Measurements from ENCODE around the gene PPP2CA. TPM values are rescaled to one million over a fixed set of nuclear protein-coding genes. Genes with fewer than 3 reads are reported as not detected.
A peak's percentile ranks its signal among the peaks of the same experiment; 100 is the strongest.

PPP2CA gene
- total and polyA plus RNA-seq, 2 of the 13 experiments (the other 11 are each of a cell fraction or from before 2014, with no cell fraction given), result 82.4 to 171 TPM

- H3K27ac ChIP-seq (ENCODE audit: extremely low read length, insufficient read depth, low read length), result no peak overlapping the region
- POLR2A ChIA-PET, result interaction anchor here (2.4 kb wide), 1 partner anchor 21 kb away, joined by 14 read pairs; the partner anchor contains the start of gene PPP2CA
- BruUV-seq (replicated peaks), result no TSS peak
- in situ Hi-C loops (cut with HindIII; ENCODE audit: extremely low pct_ligation_motif_present, low pct_unique_long_range_greater_than_20kb) (no loop called here), intact Hi-C loops (cut with micrococcal nuclease; ENCODE audit: unreplicated experiment) (no loop called here)
- FAIRE-seq (no peak), DNase-seq (ENCODE audit: low spot score) (peak; percentile 24), ATAC-seq (peak; percentile 13; the same call in 1 of the 3 replicates)
- H3K27me3 ChIP-seq (ENCODE audit: control insufficient read depth in 1 of 2, insufficient read depth in 2 of 2, low read length in 2 of 2), result no peaks in the 10 kb centered on the region
- H3K4me2 ChIP-seq (ENCODE audit: low read depth, low read length), result no peak overlapping the region
- H3K4me3 ChIP-seq (replicated peaks in 1 of 3; ENCODE audit: insufficient read depth in 1 of 3, low read depth in 2 of 3, low read length in 3 of 3), result no peak overlapping the region
- CTCF ChIA-PET (ENCODE audit: low intra/inter-chr PET ratio, low total read pairs), result no interaction called here
- 69% methylated on average over 5 of the region's 5 CpGs for WGBS (ENCODE audit: low lambda C conversion rate)
- H2AFZ ChIP-seq (ENCODE audit: low read length), result no peak overlapping the region
- H3K4me1 ChIP-seq (ENCODE audit: insufficient read depth, low read length), result peaks cover 61% of the 10 kb centered on the region
- H3K79me2 ChIP-seq (ENCODE audit: insufficient read depth, low read length), result no peaks in the 10 kb centered on the region
- no peak overlapping the region for H3K9ac ChIP-seq (ENCODE audit: insufficient read depth, low read depth, low read length)
- H3K9me3 ChIP-seq (ENCODE audit: low read length), result no peaks in the 10 kb centered on the region
- TF ChIP-seq SETDB1 (CRISPR knock-in tag; IDR thresholded peaks at IDR 0.05; ENCODE audit: borderline replicate concordance) (no peak), SKI (IDR thresholded peaks at IDR 0.05; ENCODE audit: partially characterized antibody) (no peak), ZNF280B (CRISPR knock-in tag; IDR thresholded peaks at IDR 0.05; ENCODE audit: borderline replicate concordance) (no peak), RBAK (CRISPR knock-in tag; IDR thresholded peaks at IDR 0.05) (no peak), ZNF607 (CRISPR knock-in tag; IDR thresholded peaks at IDR 0.05; ENCODE audit: borderline replicate concordance) (no peak), CREBL2 (CRISPR knock-in tag; IDR thresholded peaks at IDR 0.05; ENCODE audit: borderline replicate concordance) (no peak), KLF9 (CRISPR knock-in tag; IDR thresholded peaks at IDR 0.05; ENCODE audit: low read depth) (no peak), U2AF1 (optimal IDR thresholded peaks at IDR 0.05; ENCODE audit: low read depth, low read length) (no peak), ZMAT3 (CRISPR knock-in tag; conservative IDR thresholded peaks at IDR 0.05) (no peak), PRPF4 (IDR thresholded peaks at IDR 0.05; ENCODE audit: low read depth, low read length, poor library complexity, severe bottlenecking) (no peak), ESRRA (CRISPR knock-in tag; IDR thresholded peaks at IDR 0.05; ENCODE audit: low read depth) (no peak), TRIM24 (CRISPR knock-in tag; IDR thresholded peaks at IDR 0.05) (no peak), ISL2 (CRISPR knock-in tag; IDR thresholded peaks at IDR 0.05) (no peak), TCF12 (IDR thresholded peaks at IDR 0.05) (no peak), TCF12 (CRISPR knock-in tag; IDR thresholded peaks at IDR 0.05) (no peak), DNMT3B (CRISPR knock-in tag; conservative IDR thresholded peaks at IDR 0.05) (no peak), ZNF749 (CRISPR knock-in tag; IDR thresholded peaks at IDR 0.05; ENCODE audit: borderline replicate concordance) (no peak), HDAC2 (CRISPR knock-in tag; IDR thresholded peaks at IDR 0.05) (no peak), CHD2 (IDR thresholded peaks at IDR 0.05; ENCODE audit: low read depth, low read length) (no peak)
- H3K36me3 ChIP-seq (replicated peaks in 1 of 2; ENCODE audit: control insufficient read depth in 1 of 2, insufficient read depth in 2 of 2, low read length in 2 of 2), result no peaks in the 10 kb centered on the region
- no peaks in the 10 kb centered on the region for H4K20me1 ChIP-seq (ENCODE audit: insufficient read depth, low read length)
These were observed 21.0 kb upstream of the PPP2CA start for GRCh38 chr5:134246771-134247427.

Data from HepG2 (cell line).